Activated T-helper 1 cell treated with anti-CD3 and anti-CD28 coated beads, Interleukin-2, amount 50 U/mL, for 16 hours (primary cell): Measurements from ENCODE around the gene RTN4R.
"Not testable (repeated sequence)": the region's sequence is repeated elsewhere in the genome, so short reads cannot be mapped to it uniquely, and the experiment has no call there.

Source experiments
- DNase-seq, 2 donors: peaks; one replicate each; pipeline ENCODE4 v3.0.0-alpha.2; 2020; ENCODE audit warnings: low read depth in 1 of 2, low spot score in 1 of 2

Gene RTN4R

DNA sequence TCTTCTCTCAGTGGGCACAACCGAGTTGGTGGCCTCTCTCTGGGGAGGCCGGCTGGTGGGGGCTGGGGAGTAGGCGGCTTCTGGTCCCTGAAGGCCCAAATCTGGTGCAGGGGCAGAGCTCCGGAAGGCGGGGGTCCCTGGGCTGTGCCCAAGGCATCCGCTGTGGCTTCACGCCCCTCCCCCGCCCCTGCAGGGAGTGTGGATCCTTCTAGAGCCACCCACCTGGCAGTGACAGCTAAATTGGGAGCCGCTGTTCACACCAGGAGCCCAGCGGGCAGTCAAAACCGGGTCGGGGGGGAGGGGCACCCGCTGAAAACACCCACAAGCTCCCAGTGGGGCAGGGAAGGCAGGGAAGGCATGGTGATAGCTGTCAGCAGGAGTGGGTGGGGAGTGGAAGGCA, 4.6 kb upstream of the RTN4R start:
- no peak for DNase-seq

DNA sequence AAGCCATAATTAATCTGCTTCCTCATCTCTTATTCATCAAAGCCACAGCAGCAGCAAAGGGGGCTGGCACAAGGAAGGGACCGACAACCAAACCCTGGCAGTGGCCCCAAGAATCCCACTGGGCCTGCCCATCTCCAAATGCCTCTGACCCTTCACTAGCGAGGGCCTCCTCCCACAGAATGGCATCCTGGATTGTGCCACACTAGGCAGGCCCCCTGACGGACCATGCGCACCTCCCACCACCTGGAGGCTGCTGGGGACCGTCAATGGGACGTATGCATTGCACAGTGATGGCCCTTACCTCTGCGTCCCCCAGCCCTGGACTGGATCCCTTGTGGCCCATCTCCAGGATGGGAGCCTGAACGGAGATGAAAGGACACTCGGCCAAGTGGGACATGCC, 4.1 kb upstream of the RTN4R start:
- DNase-seq, result no peak

DNA sequence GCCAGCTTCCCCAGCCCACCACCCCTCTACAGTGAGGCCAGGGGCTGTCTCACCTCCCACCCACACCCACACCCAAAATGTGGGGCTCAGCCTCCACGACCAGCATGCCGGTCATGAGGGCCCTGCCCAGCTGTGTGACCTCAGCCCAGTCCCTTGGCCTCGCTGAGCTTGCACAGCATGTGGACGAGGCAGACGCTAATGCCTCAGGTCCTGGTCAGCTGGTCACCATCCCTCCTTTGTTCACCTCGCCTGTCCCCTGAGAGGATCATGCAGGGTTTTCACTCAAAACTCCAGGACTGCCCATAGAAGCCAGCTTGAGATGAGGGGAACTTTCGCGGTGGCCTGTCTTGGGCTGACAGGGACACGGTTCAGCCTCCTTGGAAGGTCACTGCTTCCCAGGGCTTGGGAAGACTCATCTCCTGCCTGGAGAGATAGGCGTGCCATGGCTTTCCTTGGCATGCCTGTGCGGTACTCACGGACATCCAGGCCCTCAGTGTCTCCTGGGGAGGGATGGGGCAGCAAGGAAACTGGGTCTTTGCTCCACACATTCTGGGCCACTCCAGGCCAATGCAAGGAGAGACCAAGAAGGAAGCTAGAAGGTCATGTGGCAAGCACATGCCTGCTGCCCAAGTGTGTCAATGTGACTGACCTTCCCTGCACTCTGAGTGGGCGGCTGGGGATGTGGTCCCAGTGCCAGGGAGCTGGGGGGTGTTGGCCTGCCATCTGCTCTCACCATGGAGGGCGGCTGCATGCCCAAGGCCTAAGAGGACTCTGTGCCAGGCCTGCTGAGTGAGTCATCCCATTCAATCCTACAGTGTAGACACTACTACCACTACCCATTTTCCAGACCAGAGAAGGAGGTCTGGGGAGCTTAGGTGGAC, 3.2 kb upstream of the RTN4R start:
- DNase-seq, result no peak

DNA sequence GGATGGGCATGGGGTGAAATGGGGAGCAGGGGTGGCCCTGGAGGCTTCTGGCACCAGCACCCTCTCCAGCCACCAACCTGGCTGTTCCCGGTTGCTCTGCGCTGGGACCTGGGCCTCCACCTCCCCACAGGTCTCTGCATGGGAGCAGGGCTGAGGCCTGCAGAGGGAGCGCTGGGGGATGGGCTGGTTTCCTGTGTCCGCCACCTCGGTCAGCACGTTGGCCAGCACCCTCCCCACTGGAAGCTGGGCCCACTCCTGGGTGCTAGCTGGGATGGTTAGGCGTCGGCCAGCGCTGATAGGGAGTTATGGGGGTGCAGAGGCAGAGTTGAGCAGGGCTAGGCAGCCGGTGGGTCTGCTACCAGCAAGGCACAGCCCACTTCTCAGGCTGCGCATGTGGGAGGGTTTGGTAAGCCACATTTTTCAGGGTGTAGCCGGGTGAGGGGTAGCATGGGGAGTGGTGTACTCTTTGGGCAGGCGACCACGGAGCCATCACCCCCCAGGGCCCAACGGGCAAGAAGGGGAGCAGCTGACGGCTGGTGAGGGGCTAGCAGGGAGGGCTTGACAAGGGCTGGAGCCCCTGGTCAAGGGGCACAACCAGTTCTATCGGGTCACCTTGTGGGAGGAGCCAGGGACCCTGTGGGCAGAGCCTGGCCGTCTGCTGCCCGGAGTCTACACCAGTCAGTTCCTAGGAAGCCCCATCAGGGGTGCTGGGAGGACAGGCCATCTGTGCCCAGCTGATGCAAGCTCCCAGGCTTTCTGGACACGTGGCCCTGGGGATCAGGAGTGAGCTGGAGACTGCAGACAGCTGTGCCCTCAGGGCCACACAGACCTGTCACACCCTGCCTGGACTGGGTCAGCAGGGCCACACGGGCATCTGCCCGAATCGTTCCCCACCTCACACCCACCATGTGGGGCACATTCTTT, 2.3 kb upstream of the RTN4R start:
- not testable (repeated sequence) for DNase-seq

DNA sequence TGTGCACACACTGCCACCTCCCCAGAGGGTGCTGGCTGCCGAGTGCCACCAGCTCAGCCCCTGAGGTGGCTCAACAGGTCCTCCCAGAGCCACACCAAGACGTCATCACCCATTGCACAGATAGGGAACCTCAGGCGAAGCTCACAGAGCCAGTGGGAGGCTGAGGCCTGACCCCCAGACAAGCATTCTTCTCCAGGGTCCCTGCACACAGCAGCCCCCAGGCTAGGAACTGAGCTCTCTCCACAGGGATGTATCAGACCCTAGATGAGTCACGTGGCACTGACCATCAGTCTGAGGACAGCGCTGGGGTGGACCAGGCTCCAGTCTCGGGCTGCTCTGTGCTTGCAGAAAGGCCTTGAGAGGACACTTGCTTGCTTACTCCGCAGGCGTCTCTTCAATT, 1.6 kb upstream of the RTN4R start:
- DNase-seq, result not testable (repeated sequence)

DNA sequence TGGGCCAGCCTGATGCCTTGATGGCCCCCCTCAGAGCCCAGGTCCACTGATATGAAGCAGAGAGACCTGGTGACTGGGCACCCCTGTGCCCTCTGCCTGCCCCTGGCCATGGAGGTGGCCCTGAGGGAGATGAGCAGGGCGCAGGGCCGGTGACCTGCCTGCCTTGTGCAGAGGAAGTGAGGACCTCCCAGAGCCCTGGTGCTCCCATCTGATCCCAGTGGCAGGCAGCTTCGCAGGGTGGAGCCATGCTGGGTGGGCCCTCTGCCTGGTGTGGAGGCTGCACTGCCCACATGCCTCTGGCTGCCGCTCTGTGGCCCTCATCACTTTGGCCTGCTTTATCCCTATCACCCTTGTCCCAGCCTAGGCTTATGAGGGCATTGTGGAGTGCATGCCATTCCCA, 1.1 kb upstream of the RTN4R start:
- DNase-seq, result not testable (repeated sequence)

DNA sequence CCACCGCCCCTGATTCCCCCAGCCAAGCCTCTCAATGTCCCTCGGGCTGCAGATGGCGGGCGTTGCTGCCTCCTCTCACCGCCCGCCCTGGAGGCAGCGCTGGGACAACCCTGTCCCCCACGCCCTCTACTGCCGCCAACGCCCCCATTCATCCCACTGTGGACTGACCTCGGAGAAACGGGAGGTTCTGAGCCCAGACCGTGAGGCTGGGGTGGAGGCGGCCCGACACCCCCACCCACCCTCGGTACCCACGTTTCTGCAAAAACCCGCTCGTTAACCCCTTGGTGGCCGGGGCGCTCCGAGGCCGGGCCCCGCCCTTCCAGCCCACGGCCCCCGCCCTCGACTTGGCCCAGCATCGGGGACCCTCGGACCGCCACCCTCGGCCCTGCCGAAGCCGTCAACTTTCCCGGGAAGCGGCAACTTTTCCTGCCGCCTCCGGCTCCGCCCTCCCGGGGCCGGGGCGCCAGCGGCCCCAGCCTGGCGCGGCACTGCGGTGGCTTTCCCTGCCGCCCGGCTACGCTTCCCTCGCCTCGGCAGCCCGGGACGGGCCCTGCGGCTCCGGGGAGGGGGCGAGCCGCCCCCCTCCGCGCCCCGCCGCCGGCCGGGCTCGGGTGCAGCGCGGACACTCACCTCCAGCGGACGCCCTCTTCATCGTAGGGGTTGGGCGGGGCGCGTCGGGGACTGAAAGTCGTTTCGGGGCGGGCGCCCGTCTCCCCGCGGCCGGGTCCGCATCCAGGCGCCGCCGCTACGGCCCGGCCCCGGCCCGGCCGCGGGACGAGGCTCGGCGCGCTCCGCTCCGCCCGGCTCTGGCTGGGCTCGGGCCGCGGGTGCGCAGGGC, 458 bp downstream of the RTN4R start:
- DNase-seq, result no peak

DNA sequence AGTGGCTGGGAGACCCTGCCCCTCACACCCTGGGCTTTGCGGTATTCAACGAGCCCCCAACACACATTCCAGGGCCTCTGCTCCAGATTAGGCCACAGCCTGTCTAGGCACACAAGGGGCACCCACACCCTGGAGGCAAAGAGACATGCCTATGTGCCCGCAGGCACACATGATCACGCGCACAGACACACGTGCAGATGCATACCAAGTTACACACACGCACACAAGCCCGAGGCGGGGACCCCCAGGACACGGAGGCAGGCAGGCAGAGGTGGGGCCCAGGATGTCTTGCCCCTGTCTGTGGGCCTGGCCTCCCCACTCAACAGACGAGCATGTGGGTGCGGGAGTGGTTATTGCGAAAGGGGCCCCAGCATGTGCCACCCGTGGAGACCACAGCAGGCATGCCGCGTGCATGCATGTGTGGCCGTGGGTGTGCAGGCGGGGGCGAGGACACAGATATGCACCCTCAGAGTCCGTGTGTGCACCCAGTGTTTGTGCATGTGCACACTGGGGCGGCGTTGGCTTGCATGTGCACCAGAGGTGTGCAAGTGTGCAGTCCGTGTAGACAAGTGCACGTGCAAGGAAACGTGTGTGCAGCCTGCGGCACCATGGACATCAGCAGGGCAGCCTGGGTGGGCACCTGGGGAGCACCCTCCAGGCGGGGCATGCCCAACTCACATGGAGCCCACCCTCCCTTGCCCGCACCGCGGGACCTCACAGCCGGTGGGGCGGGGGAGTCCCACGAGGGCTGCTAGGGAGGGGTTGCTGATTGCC, 1.3 kb downstream of the RTN4R start:
- DNase-seq, result not testable (repeated sequence)

DNA sequence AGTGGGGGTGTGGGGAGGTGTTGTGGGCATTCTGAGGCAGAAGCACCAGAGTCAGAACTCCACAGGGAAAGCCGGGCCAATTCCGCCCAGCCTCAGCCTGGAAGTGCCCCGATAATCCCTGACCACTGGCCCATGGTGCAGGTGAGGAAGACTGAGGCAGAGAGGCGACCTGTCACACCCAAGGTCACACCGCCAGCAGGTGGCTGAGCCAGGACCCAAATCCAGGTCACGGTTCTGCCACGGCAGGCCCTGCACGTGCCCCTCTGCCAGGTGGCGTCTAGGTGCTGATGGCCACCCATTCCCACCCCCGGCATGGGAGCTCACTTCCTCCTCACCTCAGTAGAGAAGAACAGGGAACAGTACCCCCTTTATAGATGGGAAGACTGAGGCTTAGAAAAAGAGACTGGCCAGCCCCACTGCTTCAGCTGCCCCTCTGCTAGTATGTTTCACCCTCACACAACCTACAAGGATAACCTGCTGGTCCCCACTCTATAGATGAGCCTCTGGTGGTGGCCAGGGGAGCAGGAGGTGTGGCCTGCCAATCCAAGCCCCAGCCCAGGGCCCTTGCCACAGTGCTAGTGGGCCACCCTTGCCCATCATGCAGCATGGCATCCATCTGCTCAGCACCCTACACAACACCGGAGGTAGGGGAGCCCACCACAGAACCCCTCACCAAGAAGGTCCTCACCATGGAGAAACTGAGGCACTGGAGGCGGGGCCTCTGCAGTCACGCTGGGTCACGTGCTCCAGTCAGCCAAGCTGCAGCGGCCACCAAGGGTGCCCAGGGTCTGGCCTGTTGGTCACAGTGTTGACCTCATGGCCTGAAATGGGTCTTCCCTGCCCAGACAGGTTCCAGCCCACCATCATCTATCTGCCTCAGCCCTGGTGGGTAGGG, 2.1 kb downstream of the RTN4R start:
- not testable (repeated sequence) for DNase-seq

DNA sequence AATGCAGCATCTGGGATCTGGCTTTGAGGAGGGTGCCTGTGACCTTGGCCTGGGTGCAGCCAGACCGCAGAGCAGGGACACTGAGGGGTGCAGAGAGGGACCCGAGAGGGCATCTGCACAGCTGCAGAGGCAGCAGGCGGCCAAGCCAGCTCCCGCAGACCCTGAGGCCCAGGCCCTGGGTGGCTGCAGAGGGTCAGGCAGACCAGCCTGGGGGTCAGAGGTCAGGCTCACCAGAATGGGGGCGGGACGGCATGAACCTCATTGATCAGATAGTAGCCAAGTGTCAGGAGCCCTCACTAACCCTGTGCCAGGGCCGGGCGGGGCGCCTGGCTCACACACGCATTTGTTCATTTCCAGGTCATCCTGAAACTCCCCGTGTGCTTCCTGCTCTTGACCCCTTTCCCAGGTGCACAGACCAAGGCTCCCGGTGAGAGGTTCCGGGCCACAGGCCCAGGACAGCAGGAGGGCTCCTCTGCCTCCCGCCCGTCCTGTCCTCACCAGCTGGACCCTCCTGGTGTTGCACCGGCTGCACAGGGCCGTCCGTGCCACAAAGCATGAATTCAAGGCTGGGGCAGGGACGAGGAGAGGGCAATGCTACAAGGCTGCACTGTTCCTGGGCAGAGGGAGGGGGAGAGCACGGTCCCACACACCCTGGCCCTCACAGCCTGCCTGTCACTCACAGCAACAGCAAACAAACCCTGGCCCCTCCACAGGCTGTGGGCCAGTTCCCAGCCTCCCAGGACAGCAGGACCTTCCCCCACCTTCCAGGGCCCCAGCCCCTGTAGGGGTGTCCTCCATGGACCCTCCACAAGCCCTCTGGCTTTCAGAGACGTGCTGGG, 3.3 kb downstream of the RTN4R start:
- no peak for DNase-seq

DNA sequence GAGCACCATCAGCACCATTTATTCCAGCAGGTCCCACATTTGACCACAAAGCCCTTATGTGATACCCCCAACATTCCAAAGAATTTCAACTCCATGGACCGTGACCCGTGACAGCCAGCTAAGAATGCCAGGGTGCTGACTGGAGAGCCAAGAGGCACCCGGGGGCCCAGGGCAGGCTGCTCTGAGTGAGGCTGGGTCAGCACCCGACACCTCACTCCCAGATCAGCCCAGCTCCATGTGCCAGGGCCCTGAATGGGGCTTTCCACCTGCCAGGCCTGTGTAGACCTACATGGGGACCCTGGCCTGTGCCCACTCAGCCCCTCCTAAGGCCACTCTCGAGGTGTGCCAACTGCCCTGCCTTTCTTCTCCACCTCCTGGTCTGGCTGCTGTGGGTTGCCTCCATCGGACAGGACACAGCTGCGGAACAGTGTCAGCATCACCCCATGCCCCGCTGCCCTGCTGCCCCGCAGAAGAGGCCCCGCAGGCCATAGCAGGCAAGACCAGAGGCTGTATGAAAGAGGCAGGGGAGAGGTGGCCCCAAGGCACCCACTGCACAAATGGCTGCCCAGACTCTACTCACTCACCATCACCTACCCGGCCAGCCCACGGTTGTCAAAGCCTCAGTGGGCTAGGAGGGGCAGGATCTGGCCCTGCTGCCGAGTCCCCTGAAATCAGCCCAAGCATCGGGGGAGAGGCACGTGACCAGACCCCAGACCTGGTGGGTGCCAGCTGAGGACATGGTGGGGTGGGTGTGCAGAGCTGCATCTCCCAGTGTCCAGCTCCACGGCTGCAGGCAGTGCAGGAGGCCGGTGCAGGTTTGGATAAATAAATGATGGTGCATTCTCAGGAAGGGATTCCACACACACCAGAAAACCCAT, 4.5 kb downstream of the RTN4R start:
- not testable (repeated sequence) for DNase-seq

DNA sequence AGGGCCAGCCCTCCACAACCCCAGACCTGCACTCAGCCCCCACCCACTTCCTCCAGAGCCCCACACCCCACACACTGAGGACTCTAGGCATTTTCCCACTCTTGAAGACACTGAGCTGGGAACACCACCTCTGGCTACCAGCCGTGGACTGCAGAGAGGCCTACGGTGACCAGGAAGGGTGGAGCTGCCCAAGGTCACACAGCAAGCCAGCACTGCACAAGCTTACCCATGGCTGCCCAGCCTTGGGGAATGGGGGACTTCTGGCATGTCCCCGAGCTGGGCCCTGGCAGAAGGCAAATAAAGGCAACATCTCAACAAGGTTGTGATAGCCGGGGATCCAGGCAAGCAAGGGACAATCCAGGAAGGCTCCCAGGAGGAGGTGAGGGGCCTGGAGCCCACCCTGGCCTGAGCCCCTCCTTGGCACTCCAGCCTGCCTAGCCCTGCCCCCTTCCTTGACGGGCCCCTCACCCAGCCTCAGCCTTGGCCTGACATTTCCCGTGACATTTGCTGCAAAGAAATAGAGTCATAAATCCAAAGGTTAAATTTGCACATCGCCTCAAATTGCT, 5.5 kb downstream of the RTN4R start:
- no peak for DNase-seq

DNA sequence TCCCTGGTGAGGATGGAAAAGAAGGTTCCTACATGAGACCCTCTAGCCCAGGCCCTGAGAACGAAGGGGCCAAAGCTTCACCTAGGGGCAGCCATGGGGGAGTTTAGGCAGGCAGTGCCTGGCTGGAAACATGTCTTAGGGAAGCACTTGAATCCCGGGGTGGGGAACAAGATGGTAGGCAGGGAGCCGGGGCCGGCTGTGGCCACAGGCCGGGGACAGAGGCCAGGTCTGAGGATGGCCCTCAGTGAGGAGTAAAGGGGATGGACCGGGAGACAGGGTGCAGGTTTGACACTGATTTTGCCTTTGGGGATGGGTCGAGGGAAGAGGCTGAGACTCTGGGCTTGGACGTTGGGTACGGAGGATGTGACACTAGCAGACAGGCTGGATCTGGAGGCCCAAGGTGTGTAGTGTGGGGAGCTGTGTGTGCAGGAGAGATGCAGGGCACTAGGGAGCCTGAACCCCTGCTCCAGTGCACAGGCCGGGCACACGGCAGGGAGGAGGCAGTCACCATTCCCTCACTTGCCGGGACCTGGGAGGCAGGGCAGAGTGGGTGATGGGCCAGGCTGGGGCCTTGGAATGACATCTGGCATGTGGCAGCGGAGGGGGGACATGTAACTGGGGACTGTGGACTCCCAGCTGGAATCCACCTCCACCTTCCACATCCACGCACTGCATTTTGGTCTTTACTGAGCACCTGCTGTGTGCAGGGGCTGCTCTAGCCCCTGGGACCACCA, 6.1 kb downstream of the RTN4R start:
- DNase-seq, result no peak

DNA sequence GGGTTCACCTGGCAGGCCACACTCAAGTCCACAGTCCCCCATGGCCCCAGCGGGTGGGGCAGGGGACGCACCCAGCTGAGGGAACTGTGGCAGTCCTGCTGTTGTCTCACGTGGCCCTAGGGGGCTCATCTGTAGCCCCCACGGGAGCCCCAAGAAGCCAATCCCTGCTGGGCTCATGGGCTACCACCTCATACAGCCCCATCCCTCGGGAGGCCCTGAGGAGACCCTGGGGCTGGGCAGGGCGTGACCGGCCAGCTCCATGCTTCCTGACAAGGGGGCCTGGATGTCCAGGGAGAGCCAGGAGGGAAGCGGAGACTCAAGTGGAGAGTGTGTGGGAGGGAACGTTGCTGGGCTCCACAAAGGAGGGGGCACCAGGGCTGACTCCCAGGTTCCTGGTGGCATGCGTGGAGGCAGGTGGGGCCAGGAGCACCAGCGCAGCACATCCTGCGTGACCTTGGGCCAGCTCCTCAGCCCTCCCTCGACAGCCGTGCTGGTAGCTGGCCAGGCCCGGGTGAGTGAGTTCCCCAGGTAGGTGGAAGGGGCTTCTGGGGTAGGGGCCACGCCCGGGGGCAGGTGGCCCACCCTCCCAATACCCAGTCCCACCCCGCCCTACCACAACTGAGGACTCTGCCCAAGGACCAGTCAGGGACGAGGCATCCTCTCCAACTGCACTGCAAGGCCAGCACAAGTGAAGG, 7.9 kb downstream of the RTN4R start:
- no peak for DNase-seq

DNA sequence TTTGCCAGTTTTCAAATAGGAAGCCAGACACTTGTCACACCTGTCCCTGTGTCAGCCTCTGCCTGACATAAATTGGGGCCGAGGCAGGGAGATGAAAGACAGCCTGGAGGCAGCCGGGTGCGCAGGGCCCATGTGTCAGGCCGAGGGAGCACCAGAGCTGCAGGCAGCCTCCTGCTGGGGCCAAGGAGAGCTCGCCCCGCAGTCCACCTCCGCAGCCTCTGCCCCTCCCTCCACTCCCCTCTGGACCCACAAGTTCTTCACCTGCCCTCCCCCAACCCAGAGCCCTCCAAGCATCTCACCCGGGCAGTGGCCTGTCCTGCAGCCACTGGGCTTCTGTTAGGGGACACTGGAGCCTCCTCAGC, 8.8 kb downstream of the RTN4R start:
- DNase-seq, result no peak
